Activated CD4-positive, CD25-positive, alpha-beta regulatory T cell treated with anti-CD3 and anti-CD28 coated beads, Interleukin-2, amount 50 U/mL, for 24 hours (primary cell): ENCODE results near the gene DENND1A.
A peak's percentile ranks its signal among the peaks of the same experiment; 100 is the strongest.

Experiments used
- ATAC-seq, 2 donors: fragments of 150-1000 bp; cut with Tn5 transposase; one replicate each; pipeline ENCODE4 v1.10.0; 2021; ENCODE audit warnings: mild to moderate bottlenecking in 1 of 2, moderate library complexity in 1 of 2

The DENND1A gene

GRCh38 chr9:123605286-123605685 lies 324.6 kb downstream of the DENND1A start:
- no peak for ATAC-seq

GRCh38 chr9:123604861-123605260 lies 325.1 kb downstream of the DENND1A start:
- no peak for ATAC-seq

GRCh38 chr9:123601828-123602227 lies 328.1 kb downstream of the DENND1A start:
- ATAC-seq, result no peak

DNA sequence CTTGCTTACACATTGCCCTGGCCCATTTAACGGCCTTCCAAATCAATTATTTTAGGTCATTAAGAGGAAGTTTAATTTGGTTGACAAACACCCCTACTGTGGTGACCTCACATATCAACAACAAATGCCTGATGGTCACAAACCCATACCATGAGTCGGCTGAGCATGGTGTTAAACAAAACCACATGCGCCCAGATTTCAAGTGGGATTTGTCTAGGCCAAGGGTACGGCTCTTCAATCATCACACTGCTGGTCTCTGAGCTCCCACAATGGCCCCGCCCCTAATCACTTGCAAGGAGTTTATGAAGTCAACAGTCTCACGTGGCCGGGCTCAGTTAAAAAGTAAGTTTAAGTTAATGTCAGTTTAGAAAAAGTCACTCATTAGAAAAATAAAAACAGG lies 330.1 kb downstream of the DENND1A start:
- ATAC-seq, result no peak

- no peak for ATAC-seq
Observed at GRCh38 chr9:123597876-123598556, 331.9 kb downstream of the DENND1A start.

DNA sequence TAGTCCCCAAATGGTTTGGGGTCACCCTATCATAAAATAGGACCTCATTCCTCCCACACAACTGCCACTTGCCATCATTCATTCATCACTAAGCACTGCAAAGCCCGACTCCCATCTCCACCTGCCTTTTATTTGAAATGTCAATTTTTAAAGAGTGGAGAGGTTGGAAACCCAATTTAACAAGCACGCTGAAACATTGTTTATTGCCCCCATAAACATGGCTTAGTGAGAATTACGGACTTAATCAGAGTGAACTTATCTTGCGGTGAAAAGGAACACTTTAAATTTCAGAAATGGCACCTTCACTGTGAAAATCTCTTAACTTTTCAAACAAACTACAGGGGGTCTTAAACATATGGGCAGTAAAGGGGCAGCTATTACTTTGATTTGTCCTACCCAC lies 332.9 kb downstream of the DENND1A start:
- ATAC-seq, result no peak

DNA sequence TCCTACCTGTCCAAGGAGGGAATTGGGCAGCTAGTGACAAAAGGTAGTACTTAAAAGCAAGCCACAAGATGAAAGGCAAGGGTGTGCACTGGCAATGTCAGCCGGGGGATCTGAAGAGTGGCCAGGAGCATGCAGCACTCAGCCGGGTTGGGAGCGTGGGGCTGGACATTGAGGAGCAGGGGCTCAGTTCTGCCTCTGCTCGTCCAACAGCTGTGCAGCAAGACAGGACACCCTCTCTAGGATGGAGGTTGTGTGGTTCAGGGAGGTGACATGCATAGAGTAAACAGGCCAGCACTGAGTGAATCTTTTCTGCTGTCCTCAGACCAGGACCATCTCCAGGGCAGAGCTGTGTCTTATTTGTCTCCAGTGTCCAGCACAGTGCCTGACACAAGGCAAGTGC lies 338.6 kb downstream of the DENND1A start:
- no peak for ATAC-seq

GRCh38 chr9:123590499-123590898 lies 339.4 kb downstream of the DENND1A start:
- no peak for ATAC-seq

GRCh38 chr9:123589361-123590239 lies 340.3 kb downstream of the DENND1A start:
- ATAC-seq, result no peak

DNA sequence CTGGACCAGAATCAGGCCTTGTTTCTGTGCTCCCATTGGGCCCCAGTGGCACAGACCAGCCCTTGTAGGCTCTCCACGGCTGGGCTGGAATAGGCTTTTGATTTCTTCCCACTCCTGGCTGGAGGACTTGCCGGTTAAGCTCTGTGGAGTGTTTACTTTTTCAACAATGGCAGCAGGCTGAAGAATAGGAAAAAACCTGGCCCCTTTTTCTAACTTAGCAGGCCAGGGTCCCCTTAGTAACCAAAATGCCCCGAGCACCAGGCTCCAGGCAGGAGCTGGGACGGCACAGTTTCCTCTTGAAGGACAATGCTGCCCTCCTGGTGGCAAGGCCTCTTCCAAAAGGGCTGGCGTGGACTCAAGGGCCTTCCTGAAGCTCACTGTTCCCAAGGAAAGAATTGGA lies 343.7 kb downstream of the DENND1A start:
- no peak for ATAC-seq

GRCh38 chr9:123584202-123585176 lies 345.4 kb downstream of the DENND1A start:
- ATAC-seq, result no peak

GRCh38 chr9:123583646-123584045 lies 346.3 kb downstream of the DENND1A start:
- no peak for ATAC-seq

- ATAC-seq, result no peak
Observed at GRCh38 chr9:123571240-123571639, 358.7 kb downstream of the DENND1A start.

- ATAC-seq, result no peak
Observed at GRCh38 chr9:123568691-123569688, 360.9 kb downstream of the DENND1A start.

- no peak for ATAC-seq
Observed at GRCh38 chr9:123567013-123567412, 362.9 kb downstream of the DENND1A start.

GRCh38 chr9:123564652-123565051 lies 365.3 kb downstream of the DENND1A start:
- no peak for ATAC-seq

GRCh38 chr9:123562844-123563346 lies 367.0 kb downstream of the DENND1A start:
- peak; percentile 35 to 56 for ATAC-seq

DNA sequence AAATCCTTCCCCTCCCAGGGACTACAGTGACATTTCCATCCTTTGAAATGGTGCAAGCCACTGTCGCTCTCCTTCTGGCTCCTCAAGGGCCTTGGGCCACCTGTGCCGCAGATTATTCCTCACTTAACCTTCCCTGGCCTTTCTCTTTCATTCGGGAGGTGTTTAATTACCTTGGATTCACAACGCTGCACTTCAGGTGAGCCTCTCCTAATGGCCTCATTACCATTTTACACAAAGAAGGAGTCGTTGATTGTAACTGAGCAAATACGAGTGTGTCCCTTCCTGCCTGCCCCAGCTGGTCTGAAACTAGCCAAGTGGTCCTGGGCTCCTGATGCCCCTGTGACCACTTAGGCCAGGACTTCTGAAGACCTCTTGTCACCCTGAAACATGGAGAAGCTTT lies 368.9 kb downstream of the DENND1A start:
- no peak for ATAC-seq

DNA sequence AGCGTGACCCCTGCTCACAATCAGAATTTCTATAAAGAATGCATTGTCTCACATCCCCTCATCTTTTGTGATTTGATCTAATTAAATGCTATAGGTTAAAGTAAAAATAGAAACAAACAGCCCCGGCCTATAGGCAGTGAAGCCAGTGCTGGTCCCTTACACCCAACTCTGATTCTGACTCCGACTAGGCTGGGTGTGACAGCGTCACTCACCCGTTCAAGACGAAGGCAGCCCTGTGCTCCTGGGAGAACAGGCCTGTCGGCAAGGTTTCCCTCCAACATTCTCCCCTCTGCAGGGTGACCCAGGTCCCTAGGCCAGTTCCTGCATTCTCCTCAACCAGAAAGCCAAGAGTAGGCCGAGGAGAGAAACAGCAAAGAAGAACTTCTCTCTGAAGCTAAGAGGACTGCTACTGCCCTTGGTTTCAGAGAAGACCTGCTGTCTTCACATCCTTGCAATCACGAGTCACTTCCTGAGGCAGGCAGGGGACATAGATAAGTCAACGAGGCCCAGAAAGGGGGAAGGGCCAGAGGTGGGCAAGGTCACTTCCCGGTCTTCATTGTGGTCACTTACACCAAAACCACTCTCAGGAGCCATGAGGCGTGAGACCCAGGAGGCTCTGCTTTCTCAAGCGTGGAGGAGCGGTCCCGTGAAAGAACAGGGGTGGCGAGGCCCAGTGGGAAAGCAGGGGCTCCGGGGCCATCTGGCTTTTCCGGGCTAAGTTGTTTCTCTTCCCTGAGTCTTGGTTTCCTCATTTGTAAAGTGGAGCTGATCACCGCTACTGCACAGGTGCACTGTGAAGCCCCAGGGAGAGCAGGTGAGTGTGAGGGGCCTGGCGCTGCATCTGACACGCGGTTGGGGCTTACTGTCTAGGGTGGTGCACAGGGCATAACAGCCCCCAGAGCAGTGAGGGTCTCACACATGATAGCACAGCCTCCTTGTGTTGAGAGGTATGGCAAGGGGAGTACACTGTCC lies 373.2 kb downstream of the DENND1A start:
- no peak for ATAC-seq

DNA sequence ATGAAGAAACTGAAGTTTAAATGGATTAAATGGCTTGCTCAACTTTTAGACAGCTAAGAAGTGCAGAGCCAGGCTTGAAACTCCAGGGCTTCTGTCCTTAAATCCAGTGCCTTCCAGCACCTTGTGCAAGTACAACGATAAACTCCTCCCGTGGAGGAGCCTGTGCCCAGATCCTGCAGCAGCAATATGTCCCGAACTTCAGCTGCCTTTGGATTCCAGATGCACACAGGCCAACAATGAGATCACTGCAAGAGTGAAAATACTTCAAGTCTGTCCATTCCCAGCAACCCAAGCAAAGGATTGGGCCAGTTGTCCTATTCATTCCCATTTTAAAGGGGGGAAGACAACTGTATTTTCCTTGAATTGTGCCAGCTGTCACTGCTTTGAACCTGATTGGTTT lies 374.3 kb downstream of the DENND1A start:
- no peak for ATAC-seq
